HepG2 (cell line): Measurements from ENCODE around the gene SEC61A1. TPM values are rescaled to one million over a fixed set of nuclear protein-coding genes. Genes with fewer than 3 reads are reported as not detected.

Experiments
- ATAC-seq: fragments of 200-7000 bp; cut with Tn5 transposase; 3 replicates; pipeline ENCODE4 v1.9.1; 2020; ENCODE audit warnings: mild to moderate bottlenecking, moderate library complexity
- BruUV-seq: library from RNA; stranded (reverse); fragments of 400-500 nt; replicated peaks from 2 replicates; lab custom pipeline; 2021; lab: Mats Ljungman, UMichigan
- CTCF ChIA-PET: fragments of 300-600 bp; formaldehyde crosslinking; extraction: SDS; loops from one replicate; lab custom pipeline; 2021; ENCODE audit warnings: low total read pairs, inconsistent platforms, low intra/inter-chr PET ratio; lab: Yijun Ruan, JAX
- POLR2A ChIA-PET: fragments of 350-600 bp; sonication (Branson Sonifier 250); formaldehyde crosslinking; loops from one replicate; lab custom pipeline; 2020; ENCODE audit warnings: antibody characterized with exemption, inconsistent platforms; lab: Yijun Ruan, JAX
- DNase-seq: peaks from one replicate; pipeline ENCODE4 v3.0.0-alpha.2; 2015; ENCODE audit warnings: low spot score
- FAIRE-seq: peaks from 3 replicates; lab custom pipeline; 2011; peaks lifted over from hg19 to GRCh38; lab: Jason Lieb, UNC
- H2AFZ ChIP-seq: one replicate; pipeline ENCODE4 v1.6.1; 2011; ENCODE audit warnings: low read length, inconsistent platforms
- H3K27ac ChIP-seq: fragments of 300-600 bp; 3 replicates; pipeline ENCODE4 v1.8.0; 2011; ENCODE audit warnings: mixed run types, mild to moderate bottlenecking, mixed read lengths, low read length, inconsistent platforms; ENCODE audit not compliant: insufficient read depth; ENCODE audit errors: extremely low read length
- H3K27me3 ChIP-seq, 2 experiments: fragments of 200-600 bp in 1 of 2; 2 replicates in 1 of 2; 3 replicates in 1 of 2; pipeline versions ENCODE4 v1.6.0 to v1.8.0; 2011; ENCODE audit warnings: low read length in 2 of 2, mild to moderate bottlenecking in 2 of 2, moderate library complexity in 2 of 2, inconsistent platforms in 1 of 2; ENCODE audit not compliant: insufficient read depth in 2 of 2, control insufficient read depth in 1 of 2
- H3K36me3 ChIP-seq, 2 experiments: fragments of 200-600 bp in 1 of 2; replicated peaks in 1 of 2; 2 replicates in 1 of 2; 3 replicates in 1 of 2; pipeline versions ENCODE4 v1.5.1 to v1.8.0; 2011; ENCODE audit warnings: low read length in 2 of 2, inconsistent platforms in 1 of 2; ENCODE audit not compliant: insufficient read depth in 2 of 2, control insufficient read depth in 1 of 2
- H3K4me1 ChIP-seq: 2 replicates; pipeline ENCODE4 v1.5.1; 2012; ENCODE audit warnings: low read length, inconsistent platforms; ENCODE audit not compliant: insufficient read depth
- H3K4me2 ChIP-seq: 2 replicates; pipeline ENCODE4 v1.6.0; 2011; ENCODE audit warnings: low read depth, low read length, inconsistent platforms
- H3K4me3 ChIP-seq, 3 experiments: fragments of 200-600 bp in 1 of 3; sonication (generic), shearing (Covaris generic) in 1 of 3; replicated peaks in 1 of 3; 2 replicates each; pipeline ENCODE4 v1.5.1; 2011 to 2016; ENCODE audit warnings: low read length in 3 of 3, inconsistent platforms in 2 of 3, low read depth in 2 of 3, mild to moderate bottlenecking in 2 of 3, control low read depth in 1 of 3, mixed read lengths in 1 of 3; ENCODE audit not compliant: insufficient read depth in 1 of 3
- H3K79me2 ChIP-seq: one replicate; pipeline ENCODE4 v1.6.1; 2011; ENCODE audit warnings: low read length, inconsistent platforms; ENCODE audit not compliant: insufficient read depth
- H3K9ac ChIP-seq: 2 replicates; pipeline ENCODE4 v1.6.0; 2011; ENCODE audit warnings: mild to moderate bottlenecking, low read depth, low read length, inconsistent platforms; ENCODE audit not compliant: insufficient read depth
- H3K9me3 ChIP-seq: 2 replicates; pipeline ENCODE4 v1.5.1; 2012; ENCODE audit warnings: mild to moderate bottlenecking, low read length
- H4K20me1 ChIP-seq: 2 replicates; pipeline ENCODE4 v1.6.0; 2011; ENCODE audit warnings: inconsistent platforms, mild to moderate bottlenecking, low read length, moderate library complexity; ENCODE audit not compliant: insufficient read depth
- AFF4 ChIP-seq: sonication (generic); formaldehyde crosslinking; IDR thresholded peaks from 2 replicates; pipeline ENCODE4 v1.4.0; 2020; ENCODE audit warnings: missing genetic modification reagents
- ATF6 ChIP-seq: sonication (generic); formaldehyde crosslinking; conservative IDR thresholded peaks from 2 replicates; pipeline ENCODE4 v1.4.0; 2020; ENCODE audit warnings: missing genetic modification reagents
- HMG20A ChIP-seq: IDR thresholded peaks from 2 replicates; pipeline ENCODE4 v1.6.1; 2016; ENCODE audit warnings: borderline replicate concordance
- ISL2 ChIP-seq: sonication (generic); formaldehyde crosslinking; IDR thresholded peaks from 2 replicates; pipeline ENCODE4 v1.5.0; 2020; ENCODE audit warnings: missing genetic modification reagents
- MED1 ChIP-seq: sonication (generic); formaldehyde crosslinking; IDR thresholded peaks from 2 replicates; pipeline ENCODE4 v1.4.0; 2020; ENCODE audit warnings: missing genetic modification reagents
- MXI1 ChIP-seq: IDR thresholded peaks from 3 replicates; pipeline ENCODE4 v1.6.1; 2012; ENCODE audit warnings: low read depth, low read length, inconsistent platforms, borderline replicate concordance
- ZNF710 ChIP-seq: sonication (generic); formaldehyde crosslinking; IDR thresholded peaks from 2 replicates; pipeline ENCODE4 v1.5.0; 2020; ENCODE audit warnings: mild to moderate bottlenecking, missing genetic modification reagents, borderline replicate concordance
- WGBS: methylation state at CpG from one replicate; pipeline ENCODE4 v1.1.6; 2017; ENCODE audit warnings: low lambda C conversion rate; 5-methylcytosine and 5-hydroxymethylcytosine counted together
- in situ Hi-C: cut with HindIII; loops from 2 replicates; pipeline ENCODE4 v1.10.0; 2017; ENCODE audit warnings: low pct_unique_long_range_greater_than_20kb; ENCODE audit not compliant: extremely low pct_ligation_motif_present
- intact Hi-C: fragments of 100-400 bp; cut with micrococcal nuclease; formaldehyde crosslinking; loops from one replicate; pipeline ENCODE4 v1.10.0; 2022; ENCODE audit not compliant: unreplicated experiment
- polyA plus RNA-seq, 8 experiments: library from polyadenylated mRNA; depleted of rRNA in 3 of 8; stranded (reverse) in 7 of 8; unstranded in 1 of 8; fragments of >200 nt; fragmentation: Illumina TruSeq in 4 of 8; extraction: Trizol in 4 of 8; gene quantifications; 2 replicates each; pipeline versions ENCODE4 v1.2.1 to v1.2.3, GENCODE V29; 2011 to 2016; ENCODE audit warnings: low read depth in 4 of 8, missing spikeins in 1 of 8, mixed read lengths in 1 of 8; ENCODE audit not compliant: insufficient read depth in 1 of 8
- total RNA-seq, 5 experiments: library from RNA; depleted of rRNA; stranded (reverse); fragments of >200 nt; fragmentation: Illumina TruSeq; extraction: Trizol; gene quantifications; 2 replicates each; pipeline ENCODE4 v1.2.3, GENCODE V29; 2016; ENCODE audit warnings: low read depth in 1 of 5
- TF ChIP-seq, protein P1 (sequence below): fragments of 450-650 bp; IDR thresholded peaks from 2 replicates; pipeline ENCODE4 v1.6.1; 2017; ENCODE audit warnings: mild to moderate bottlenecking
- TF ChIP-seq, protein P2 (sequence below): sonication (generic); formaldehyde crosslinking; IDR thresholded peaks from 2 replicates; pipeline ENCODE4 v1.4.0; 2020; ENCODE audit warnings: missing genetic modification reagents

The SEC61A1 gene
- total and polyA plus RNA-seq, 2 of the 13 experiments (the other 11 are each of a cell fraction or from before 2014, with no cell fraction given): 170 to 203 TPM

DNA sequence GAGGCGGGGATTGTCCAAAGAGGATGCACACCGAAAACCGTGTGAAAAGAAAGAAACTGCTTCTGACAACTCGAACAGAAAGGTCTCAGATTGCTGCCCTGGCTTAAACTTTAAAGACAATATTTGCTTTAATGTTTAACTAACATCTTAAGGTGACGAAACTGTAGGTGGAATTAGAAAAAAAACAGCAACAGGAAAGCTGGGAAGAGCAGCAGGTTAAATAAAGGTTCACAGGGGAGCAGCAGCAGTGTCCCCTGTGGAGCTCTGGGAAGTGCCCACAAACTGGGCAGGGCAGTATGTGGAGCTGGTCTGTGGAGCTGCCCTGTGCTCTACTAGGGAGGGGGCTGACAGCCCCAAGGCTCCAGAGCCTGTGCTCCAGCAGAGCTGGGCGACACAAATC is 46.0 kb downstream of the SEC61A1 start (continued):
- TF ChIP-seq AFF4 (CRISPR knock-in tag): no peak
- TF ChIP-seq, all 625 proteins: peak for 24

DNA sequence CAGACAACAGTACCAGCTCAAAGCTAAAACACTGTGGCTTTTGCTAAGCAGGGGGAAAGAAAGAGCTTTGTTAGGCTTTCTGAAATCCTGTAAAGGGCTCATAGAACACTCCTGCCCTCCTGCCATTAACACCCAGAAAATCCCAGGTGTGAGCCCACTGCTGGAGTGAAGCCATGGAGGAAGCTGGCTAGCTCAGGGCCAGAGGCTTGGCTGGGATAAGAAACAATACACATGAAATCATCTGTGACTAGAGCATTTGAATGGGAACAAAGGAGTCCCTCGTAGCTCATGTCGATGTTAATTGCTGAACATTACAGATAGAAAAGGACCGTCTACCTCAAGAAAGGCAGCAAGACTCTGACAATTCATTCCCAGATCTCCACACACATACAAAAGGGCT is 47.9 kb downstream of the SEC61A1 start:
- ChIA-PET CTCF (no interaction called here), POLR2A (interaction anchor here (3.9 kb wide), 1 partner anchor 23 kb away, joined by 27 read pairs; the partner anchor contains the start of gene RUVBL1)
- in situ Hi-C loops (no loop called here), intact Hi-C loops (no loop called here)
- Histone ChIP-seq H3K4me3 (no peak overlapping the region), H2AFZ (no peak overlapping the region), H3K27ac (no peak overlapping the region), H3K79me2 (no peaks in the 10 kb centered on the region), H3K9me3 (no peaks in the 10 kb centered on the region), H4K20me1 (no peaks in the 10 kb centered on the region), H3K36me3 (peaks cover 34 to 85% of the 10 kb centered on the region in 2 experiments), H3K27me3 (no peaks in the 10 kb centered on the region), H3K4me1 (peaks cover 43% of the 10 kb centered on the region), H3K4me2 (no peak overlapping the region), H3K9ac (no peak overlapping the region)
- DNase-seq: no peak
- no peak for ATAC-seq
- WGBS: 100% methylated on average over 3 of the region's 3 CpGs
- BruUV-seq: no TSS peak
- no peak for FAIRE-seq
- TF ChIP-seq, protein P1, sequence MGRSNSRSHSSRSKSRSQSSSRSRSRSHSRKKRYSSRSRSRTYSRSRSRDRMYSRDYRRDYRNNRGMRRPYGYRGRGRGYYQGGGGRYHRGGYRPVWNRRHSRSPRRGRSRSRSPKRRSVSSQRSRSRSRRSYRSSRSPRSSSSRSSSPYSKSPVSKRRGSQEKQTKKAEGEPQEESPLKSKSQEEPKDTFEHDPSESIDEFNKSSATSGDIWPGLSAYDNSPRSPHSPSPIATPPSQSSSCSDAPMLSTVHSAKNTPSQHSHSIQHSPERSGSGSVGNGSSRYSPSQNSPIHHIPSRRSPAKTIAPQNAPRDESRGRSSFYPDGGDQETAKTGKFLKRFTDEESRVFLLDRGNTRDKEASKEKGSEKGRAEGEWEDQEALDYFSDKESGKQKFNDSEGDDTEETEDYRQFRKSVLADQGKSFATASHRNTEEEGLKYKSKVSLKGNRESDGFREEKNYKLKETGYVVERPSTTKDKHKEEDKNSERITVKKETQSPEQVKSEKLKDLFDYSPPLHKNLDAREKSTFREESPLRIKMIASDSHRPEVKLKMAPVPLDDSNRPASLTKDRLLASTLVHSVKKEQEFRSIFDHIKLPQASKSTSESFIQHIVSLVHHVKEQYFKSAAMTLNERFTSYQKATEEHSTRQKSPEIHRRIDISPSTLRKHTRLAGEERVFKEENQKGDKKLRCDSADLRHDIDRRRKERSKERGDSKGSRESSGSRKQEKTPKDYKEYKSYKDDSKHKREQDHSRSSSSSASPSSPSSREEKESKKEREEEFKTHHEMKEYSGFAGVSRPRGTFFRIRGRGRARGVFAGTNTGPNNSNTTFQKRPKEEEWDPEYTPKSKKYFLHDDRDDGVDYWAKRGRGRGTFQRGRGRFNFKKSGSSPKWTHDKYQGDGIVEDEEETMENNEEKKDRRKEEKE: no peak
- TF ChIP-seq ZNF710 (no peak), ISL2 (no peak), MED1 (CRISPR knock-in tag) (no peak), HMG20A (CRISPR knock-in tag) (no peak), ATF6 (CRISPR knock-in tag) (no peak), MXI1 (no peak)
- TF ChIP-seq, protein P2, sequence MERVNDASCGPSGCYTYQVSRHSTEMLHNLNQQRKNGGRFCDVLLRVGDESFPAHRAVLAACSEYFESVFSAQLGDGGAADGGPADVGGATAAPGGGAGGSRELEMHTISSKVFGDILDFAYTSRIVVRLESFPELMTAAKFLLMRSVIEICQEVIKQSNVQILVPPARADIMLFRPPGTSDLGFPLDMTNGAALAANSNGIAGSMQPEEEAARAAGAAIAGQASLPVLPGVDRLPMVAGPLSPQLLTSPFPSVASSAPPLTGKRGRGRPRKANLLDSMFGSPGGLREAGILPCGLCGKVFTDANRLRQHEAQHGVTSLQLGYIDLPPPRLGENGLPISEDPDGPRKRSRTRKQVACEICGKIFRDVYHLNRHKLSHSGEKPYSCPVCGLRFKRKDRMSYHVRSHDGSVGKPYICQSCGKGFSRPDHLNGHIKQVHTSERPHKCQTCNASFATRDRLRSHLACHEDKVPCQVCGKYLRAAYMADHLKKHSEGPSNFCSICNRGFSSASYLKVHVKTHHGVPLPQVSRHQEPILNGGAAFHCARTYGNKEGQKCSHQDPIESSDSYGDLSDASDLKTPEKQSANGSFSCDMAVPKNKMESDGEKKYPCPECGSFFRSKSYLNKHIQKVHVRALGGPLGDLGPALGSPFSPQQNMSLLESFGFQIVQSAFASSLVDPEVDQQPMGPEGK (CRISPR knock-in tag): no peak
